ENCODE data around the gene IGF2R. TPM values are rescaled to one million over a fixed set of nuclear protein-coding genes. Genes with fewer than 3 reads are reported as not detected.

Gene IGF2R
- total RNA-seq, 6 experiments from 2014 or later: 77.3 to 119 (median 88.1) TPM

GRCh38 chr6:160116411-160116810 is 147.5 kb downstream of the IGF2R start:
- Mint-ChIP-seq H3K36me3 (ENCODE audit: low read depth) (peaks cover 27% of the 10 kb centered on the region), H3K27ac (no peak overlapping the region), H3K27me3 (ENCODE audit: insufficient read depth) (no peaks in the 10 kb centered on the region; the same call in 1 of the 2 replicates), H3K9me3 (no peaks in the 10 kb centered on the region), H3K4me3 (no peak overlapping the region), H3K4me1 (ENCODE audit: low read depth) (no peaks in the 10 kb centered on the region)
- TF ChIP-seq CTCF (IDR thresholded peaks at IDR 0.05): no peak
- DNase-seq: no peak

DNA sequence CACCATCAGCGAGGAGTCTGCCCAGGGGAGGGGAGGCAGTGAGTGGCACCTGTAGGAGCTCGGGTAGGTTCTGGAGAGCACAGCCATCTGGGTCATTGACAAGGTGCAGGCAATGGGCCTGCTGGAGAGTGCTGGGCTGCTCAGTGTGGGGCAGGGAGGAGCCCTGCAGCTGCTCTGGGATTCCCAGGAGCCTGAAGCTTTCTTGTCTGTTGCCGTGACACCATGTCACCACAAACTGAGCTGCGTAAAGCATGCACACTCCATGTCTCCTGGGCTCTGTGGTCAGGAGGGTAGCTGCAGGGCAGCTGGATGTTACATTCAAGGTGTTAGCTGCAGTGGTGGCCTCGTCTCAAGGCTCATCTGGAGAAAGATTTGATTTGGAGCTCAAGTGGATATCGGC is 148.3 kb downstream of the IGF2R start:
- H3K4me1 Mint-ChIP-seq (ENCODE audit: low read depth): no peaks in the 10 kb centered on the region
- H3K9me3 Mint-ChIP-seq: no peaks in the 10 kb centered on the region
- no peak overlapping the region for H3K4me3 Mint-ChIP-seq
- H3K36me3 Mint-ChIP-seq (ENCODE audit: low read depth): peaks cover 23% of the 10 kb centered on the region
- no peak for DNase-seq
- H3K27me3 Mint-ChIP-seq (ENCODE audit: insufficient read depth): no peaks in the 10 kb centered on the region; the same call in none of the 2 replicates
- no peak overlapping the region for H3K27ac Mint-ChIP-seq
- TF ChIP-seq CTCF (IDR thresholded peaks at IDR 0.05): no peak

DNA sequence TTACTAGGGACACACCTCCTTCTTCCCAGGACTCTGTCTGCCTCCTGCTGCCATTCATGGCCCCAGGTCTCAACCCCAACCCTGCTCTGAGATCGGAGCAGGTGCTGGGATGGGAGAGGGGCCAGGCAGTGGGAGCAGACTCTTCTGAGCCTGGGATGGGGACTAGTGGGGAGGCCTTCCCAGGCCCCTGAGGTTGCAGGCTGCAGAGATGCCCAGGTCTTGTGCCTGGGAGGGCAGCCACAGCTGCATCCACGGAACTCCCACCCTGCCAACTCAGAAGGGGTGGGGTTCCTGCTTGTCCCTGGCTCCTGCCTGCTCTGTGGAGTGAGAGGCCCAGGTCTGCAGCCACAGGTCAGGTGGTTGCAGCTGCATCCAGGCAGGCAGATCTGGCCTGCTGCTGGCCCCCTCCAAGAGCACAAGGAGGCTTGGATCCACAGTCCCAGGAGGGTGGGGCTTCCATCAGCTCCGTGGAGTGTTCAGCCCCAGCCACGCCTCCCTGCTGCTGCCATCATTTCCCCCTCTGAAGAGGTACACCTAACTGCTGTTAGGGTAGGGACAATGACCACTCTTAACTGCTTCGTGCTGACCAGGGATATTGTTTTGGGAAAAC is 149.8 kb downstream of the IGF2R start:
- H3K4me3 Mint-ChIP-seq: no peak overlapping the region
- no peaks in the 10 kb centered on the region for H3K4me1 Mint-ChIP-seq (ENCODE audit: low read depth)
- DNase-seq: no peak
- H3K27me3 Mint-ChIP-seq (ENCODE audit: insufficient read depth): peaks cover 4% of the 10 kb centered on the region
- H3K27ac Mint-ChIP-seq: no peak overlapping the region
- no peaks in the 10 kb centered on the region for H3K9me3 Mint-ChIP-seq
- H3K36me3 Mint-ChIP-seq (ENCODE audit: low read depth): peaks cover 17% of the 10 kb centered on the region
- no peak for TF ChIP-seq CTCF (IDR thresholded peaks at IDR 0.05)

- TF ChIP-seq CTCF (IDR thresholded peaks at IDR 0.05): no peak
- H3K36me3 Mint-ChIP-seq (ENCODE audit: low read depth): peaks cover 18% of the 10 kb centered on the region
- DNase-seq: no peak
- H3K4me3 Mint-ChIP-seq: no peak overlapping the region
- no peak overlapping the region for H3K27ac Mint-ChIP-seq
- H3K27me3 Mint-ChIP-seq (ENCODE audit: insufficient read depth): peaks cover 7% of the 10 kb centered on the region
- no peaks in the 10 kb centered on the region for H3K4me1 Mint-ChIP-seq (ENCODE audit: low read depth)
- no peaks in the 10 kb centered on the region for H3K9me3 Mint-ChIP-seq
Measured at GRCh38 chr6:160120087-160120486, 151.2 kb downstream of the IGF2R start.

- no peak for DNase-seq
- Mint-ChIP-seq H3K27me3 (ENCODE audit: insufficient read depth) (peaks cover 7% of the 10 kb centered on the region), H3K4me1 (ENCODE audit: low read depth) (no peaks in the 10 kb centered on the region), H3K4me3 (no peak within 1 kb of the TSS), H3K36me3 (ENCODE audit: low read depth) (peaks cover 18% of the 10 kb centered on the region; the same call in 1 of the 2 replicates), H3K27ac (no peak within 1 kb of the TSS), H3K9me3 (no peaks in the 10 kb centered on the region)
- TF ChIP-seq CTCF (IDR thresholded peaks at IDR 0.05): no peak
Measured at GRCh38 chr6:160121558-160121957, 152.7 kb downstream of the IGF2R start, which contains the start of gene SLC22A1. TSS of gene SLC22A1 (plus strand) at chr6:160121815. CDS start at chr6:160121936, 121 bp downstream.
